Erythroblast (primary cell): ENCODE results near the gene HSPA8.
A peak's percentile ranks its signal among the peaks of the same experiment; 100 is the strongest.

ENCODE experiments used
- GATA1 ChIP-seq: IDR thresholded peaks from 2 replicates; pipeline ENCODE4 v1.6.1; 2011; ENCODE audit warnings: low read depth, mild to moderate bottlenecking, control low read depth, low read length, moderate library complexity
- POLR2A ChIP-seq: IDR thresholded peaks from 2 replicates; pipeline ENCODE4 v1.6.1; 2011; ENCODE audit warnings: mild to moderate bottlenecking, low read length

- peak; percentile 35 for TF ChIP-seq POLR2A
- no peak for TF ChIP-seq GATA1
Observed at GRCh38 chr11:123056835-123057491, 5.0 kb downstream of the HSPA8 start.
